NK-92 (cell line): ENCODE data around the gene HOXB8.

Source experiments
- DNase-seq: peaks from one replicate; lab custom pipeline; 2025; ENCODE audit not compliant: unreplicated experiment; lab: John Stamatoyannopoulos, UW

The HOXB8 gene

DNA sequence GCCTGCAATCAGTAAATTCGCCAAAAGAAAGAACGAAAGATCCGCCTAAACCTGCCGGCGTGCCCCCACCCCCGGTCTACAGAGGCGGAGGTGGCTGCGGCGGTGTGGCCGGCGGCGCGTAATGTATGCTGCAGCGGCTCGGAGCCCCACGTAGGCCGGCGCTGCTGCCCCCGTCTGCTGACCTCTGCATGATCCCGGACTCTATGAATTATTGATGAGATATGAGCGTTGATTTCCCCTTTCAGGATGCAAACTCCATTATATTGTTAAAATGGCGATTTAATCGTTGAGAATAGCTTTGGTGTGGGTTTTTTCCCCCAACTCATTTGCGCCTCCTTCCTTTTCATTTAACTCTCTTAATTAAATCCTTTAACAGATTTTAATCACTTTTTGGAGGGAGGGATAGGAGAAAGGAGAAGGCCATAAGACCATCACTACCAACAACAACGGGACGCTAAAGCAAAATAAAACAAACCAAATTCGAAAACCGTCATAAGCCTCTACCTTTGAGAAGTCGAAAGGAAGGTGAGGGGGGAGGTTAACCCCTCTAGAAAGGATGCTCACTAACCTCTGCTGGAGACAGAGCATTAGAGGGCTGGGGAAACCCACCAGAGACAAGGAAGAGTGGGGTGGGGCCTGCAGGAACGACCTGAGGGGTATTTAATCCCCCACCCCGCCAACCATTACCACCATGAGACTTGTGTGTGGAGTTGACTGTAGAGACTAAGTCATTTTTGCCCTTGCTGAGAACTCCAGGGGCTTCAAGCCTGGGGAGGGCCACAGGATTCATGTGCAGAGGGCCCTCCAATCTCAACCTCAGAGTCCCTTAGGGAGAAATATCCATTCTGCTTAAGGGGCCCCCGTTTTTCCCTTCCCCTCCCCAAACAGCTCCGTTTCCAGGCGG is 28.5 kb downstream of the HOXB8 start:
- no peak for DNase-seq

DNA sequence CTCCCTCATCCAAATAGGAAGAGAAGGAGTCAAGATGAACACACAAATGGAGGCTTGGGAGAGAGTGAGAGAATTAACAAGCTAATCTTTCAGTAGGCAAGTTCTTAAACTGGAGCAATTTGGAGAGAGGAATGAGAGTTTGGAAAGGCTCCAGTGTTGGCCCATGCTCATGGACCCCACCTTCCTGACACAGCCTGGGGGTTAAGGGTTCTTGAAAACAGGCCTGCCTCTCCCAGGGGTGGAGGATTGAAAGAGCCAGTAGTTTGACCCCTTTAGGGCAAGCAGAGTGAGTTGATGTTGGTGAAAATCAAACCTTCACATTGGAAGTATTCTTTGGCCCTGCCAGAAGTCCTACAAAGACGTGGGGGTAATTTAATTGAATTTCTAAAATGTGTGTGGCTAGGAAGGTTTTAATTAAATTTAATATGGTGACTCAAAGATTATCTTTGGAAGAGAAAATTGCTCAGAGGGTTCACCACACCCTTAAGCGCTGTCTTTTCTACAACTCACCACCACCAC is 30.8 kb downstream of the HOXB8 start:
- no peak for DNase-seq

DNA sequence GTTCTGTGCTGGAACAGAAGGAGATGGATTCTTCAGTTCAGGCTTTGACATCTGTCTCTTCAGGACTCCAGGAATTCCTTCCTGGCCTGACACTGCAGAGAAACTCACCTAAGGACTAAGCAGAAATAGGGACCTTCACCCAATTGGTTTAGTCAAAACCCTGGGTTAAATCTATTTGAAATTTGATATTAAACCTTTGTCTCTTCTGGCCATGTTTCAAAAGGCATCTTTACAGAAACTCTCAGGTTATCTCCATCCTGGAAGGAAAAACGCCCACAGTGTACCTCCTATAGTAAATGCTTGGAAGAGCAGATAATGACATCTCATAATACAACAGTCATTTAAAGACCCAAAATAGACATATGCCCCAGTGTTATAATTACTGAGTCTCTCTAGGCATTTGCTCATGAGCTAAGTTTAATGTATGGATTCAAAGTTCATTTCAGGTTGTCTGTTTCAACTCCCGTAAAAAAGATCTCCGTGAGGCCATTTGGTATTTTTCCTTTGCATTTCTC is 31.3 kb downstream of the HOXB8 start:
- no peak for DNase-seq

DNA sequence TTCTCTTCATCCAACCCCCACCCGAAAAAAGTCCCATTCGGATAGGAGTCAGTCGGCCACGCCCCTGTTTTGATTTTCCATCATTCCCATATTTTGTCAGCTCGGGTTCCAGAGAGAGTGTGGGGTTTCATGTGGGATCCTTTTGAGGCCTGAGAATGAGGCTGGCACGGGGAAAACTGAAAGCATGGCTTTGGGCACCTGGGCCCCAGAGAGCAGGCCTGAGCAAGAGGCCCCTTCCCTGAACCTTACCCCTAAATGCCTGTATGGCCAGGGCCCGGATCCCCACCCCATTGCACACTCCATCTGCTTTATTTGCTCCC is 32.4 kb downstream of the HOXB8 start:
- DNase-seq: no peak

DNA sequence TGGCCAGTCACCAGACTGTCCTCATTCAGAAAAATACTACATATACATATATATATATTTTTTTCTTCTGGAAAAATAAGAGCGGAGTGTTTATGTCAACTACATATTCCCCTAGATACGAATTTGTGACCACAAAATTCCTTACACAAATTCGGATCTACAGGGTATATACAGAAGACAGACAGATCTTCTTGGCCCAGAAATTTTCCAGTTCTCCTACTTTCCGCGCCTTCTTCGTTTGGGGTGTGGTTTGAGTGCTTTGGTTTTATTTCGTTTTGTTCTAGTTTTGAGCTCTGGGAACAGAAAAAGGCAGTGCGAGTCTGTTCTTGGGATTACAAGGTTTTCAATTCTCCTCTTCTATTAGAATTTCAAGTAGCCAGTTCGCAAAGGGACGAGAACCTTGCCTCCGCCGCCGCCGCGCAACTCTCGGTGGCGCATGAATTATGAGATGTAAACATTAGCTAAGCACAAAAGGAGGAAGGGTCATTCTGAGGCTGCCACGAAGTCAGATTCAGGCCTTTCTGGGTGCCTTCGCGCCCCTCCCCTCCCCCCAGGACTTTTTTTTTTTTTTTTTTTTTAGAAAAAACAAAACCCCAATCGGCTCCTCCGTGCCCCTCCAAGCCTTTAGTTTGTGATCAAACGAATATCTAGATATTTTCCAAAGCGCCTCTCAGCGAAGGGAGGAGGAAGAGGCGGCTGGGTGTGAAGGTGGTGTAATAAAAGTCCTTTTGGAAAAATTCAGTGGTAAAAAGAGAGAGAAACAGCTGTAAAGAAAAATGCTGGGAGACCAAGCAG is 35.1 kb downstream of the HOXB8 start:
- no peak for DNase-seq

DNA sequence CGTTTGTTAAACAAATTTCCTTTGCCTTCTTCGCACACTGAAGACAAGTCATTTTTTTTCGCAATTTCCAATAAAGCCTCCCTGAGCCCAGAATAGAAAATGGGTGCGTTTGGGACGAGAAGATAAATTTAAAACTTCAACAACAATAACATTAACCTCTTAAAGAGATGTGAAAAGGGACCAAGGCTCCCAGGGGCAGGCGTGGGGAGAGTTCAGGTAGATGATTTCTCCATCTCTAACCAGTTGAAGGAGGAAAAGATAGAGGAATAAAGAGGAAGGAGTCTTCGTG is 35.7 kb downstream of the HOXB8 start:
- DNase-seq: no peak

DNA sequence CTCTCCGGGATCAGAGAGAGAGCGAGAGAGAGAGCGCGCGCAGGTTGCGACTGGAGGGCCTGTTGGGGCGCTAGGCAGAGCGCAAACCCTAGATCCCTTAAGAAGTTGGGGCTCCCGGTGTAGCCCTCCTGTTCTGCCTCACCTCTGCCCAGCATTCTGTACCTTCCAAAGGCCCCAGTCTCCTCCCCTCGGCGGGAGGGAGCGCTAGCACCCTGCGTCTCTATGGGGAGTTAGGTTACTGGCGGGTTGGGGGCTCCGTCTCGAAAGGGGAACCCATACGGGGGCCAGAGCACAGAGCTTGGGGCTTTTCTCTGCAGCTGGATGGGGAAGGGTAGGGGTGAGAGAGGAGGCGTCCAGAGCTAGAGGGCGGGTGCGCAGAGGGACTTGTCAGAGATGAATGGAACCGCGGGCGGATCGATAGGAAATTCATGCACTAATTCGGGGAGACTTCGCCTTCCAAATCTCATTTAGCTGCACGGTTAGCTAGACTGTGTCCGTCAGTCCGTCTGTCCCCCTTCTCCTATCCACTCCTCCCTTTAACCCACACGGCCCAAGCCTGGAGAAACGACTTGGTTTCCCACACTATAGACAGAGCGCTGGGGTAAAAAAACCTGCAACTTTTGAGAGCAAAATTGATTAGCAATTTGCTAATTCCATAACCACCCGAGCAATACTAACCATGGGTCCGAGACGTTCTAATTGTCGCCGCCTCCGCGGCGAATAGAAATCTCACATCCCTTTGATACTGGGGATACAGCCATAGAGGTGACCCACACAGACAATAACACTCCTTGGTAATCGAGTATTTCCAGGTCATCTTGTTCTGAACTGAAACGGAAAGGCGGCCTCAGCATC is 36.2 kb downstream of the HOXB8 start:
- DNase-seq: no peak

DNA sequence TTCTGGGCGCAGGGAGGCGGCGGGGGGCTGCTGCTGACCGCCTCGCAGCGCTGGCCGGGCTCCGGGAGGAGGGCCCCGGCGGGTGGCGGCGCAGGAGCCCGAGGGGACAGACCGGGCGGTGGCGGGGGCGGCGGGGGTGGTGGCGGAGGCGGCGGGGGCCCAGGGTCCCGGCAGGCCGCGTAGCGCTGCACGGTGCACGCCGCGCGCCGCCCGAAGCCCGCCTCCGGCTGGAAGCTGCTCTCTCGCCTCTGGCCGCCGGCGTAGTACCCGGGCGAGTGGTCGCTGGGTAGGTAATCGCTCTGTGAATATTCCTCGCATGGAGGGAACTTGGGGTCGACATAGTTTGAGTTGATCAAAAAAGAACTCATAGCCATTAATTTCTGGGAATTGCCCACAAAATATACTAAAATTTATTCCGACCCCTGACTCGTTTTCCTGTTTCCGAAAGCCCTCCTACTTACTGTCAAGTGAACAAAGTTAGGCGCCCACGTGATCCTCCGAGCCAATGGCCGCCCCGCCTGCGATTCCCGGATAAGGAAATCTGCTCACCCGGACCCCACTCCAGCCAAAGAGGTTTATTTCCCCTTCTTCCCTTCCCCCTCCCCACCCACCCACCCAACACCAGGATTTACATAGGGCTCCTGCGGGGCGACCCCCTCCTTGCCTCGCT is 37.0 kb downstream of the HOXB8 start, which contains the start of gene HOXB4:
Gene HOXB4 (minus strand): TSS at position 405 of the 670 bp plus-strand sequence. CDS start 31 bp downstream, at position 374.
- DNase-seq: no peak

DNA sequence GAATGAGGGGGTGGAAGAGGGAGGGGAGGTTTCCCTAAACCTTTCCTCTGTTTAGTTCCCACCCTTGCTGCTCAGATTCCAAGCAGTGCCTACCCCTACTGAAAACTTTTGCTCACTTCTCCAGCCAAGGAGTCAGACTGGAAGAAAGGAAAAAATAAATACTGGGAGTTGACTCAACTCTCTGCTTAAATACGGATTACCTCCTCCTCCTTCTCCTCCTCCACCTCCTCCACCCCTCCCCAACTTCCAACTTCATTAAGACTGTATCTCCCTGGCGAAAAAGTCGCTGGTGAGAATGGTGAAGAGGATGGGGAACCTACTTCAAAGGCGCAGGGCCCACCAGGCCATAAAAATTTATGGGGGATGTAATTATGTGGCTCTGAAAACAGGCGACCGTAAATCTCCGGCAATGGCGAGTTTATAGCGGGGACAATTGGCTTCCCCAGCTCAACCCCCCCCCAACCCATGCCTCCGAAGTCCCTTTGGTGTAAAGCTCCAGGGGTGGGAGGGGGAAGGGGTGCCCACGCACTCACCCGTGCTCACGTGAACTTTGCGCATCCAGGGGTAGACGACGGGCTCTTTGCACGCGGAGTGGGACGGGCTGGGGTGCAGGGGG is 37.7 kb downstream of the HOXB8 start:
- no peak for DNase-seq

DNA sequence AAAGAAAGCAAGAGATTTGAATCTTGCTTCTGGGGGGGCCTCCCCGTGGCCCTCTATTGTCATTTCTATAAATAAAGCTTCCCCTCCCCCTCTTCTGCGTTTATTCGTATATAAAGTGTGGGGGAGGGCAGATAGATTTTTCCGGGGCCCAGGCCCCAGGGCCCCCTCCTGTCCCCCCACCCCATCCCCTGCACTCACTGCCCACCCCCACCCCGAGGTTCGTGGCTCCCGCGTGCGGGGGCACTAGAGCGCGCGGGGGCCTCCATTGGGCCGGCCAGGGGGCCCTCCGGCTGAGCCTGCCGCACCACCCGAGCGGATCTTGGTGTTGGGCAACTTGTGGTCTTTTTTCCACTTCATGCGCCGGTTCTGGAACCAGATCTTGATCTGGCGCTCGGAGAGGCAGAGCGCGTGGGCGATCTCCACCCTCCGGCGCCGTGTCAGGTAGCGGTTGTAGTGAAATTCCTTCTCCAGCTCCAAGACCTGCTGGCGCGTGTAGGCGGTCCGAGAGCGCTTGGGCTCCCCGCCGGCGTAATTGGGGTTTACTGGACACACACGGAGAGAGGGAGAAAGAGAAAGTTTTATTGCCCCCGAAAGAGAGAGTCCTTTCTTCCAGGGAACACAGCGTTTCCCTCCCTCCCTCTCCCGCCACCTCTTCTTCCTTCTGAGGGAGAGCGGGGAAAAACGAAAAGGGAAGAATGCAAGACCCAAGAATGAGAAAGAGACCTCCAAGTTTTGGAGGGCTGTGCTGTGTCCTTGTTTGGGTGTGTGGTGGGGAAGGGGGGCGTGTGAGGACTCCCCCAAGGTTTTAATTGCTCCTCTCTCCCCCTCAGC is 38.4 kb downstream of the HOXB8 start:
- no peak for DNase-seq

DNA sequence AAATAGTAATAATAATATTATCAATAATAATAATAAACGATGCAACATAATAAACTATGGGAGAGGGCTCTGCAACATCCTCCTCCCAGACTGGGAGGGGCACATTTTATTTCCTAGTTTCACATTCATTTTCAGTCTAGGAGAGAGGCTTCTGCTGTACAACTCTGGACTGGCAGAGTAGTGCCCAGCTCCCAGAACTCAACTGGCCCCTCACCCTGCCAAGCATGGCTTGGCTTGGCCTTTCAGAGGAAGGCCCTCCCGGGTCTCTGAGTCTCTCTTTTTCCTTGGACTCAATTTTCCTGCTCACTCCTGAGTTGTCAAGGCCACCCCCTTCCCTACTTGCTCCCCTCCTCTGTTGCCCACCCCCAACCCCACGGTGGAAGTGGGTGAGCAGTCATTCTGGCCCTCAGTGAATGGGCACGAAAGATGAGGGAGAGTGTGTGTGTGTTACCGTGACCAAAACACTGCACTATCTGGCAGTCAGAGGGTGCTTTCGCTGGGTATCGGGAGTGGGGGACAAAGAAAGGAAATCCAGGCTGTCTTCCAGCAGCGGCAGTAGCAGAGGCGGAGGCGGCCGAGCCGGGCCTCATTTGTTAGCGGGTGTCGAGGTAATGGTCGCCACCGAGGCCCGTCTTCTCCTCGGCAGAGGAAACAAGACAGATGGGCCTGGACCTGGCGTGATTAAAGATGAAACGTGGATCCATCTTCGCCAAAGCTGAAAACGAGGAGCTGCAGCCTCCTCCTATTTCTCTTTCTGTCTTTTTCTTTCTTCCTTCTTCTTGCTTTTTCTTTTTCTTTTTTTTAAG is 39.2 kb downstream of the HOXB8 start:
- no peak for DNase-seq

DNA sequence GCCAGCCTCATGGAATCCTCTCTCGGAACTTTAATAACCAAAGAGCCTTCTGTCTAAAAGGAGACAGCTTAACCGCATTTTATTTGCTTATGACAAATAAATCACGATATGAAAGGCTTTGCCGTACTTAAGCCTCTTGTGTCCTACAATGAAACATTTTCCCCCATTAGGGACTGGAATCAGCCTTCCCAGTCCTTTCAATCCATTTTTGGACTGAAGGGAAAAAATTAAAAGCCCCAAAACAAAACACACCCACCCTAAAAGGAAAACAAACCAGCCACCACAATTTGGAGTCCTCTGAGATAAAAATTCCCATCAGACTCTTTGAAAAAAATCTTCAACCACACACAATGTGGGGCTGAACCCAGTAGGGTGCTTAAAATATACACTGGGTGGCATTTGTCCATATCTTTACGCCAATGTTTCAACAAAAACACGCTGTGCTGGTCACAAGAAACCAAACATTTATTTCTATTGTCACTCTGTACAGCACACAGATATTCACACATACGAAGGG is 40.0 kb downstream of the HOXB8 start:
- DNase-seq: no peak

DNA sequence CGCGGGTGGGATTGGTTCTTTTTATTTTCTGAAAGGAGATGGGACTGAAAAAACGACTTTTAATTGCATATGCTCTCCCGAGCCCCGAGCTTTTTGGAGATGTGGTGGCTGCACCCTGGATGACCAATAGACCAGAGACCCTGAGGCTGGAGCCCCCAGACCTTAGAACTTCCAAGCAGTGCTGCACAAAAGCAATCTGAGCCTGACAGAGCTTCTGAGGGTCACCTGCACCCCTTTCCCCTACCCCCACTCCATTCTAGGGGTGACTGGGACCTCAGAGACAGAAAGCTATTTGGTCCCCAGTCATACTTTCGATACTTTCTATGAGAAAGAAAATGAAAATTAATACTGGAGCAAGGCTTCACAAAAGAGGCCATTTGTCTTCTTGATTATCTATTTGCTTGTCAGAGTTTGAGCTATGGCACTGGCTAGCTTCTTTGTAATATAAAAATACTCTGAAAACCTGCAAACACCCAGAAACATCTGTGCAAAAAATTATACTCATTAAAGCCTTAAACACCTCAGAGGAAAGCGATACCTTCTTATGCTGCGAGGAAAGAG is 40.5 kb downstream of the HOXB8 start:
- DNase-seq: no peak

DNA sequence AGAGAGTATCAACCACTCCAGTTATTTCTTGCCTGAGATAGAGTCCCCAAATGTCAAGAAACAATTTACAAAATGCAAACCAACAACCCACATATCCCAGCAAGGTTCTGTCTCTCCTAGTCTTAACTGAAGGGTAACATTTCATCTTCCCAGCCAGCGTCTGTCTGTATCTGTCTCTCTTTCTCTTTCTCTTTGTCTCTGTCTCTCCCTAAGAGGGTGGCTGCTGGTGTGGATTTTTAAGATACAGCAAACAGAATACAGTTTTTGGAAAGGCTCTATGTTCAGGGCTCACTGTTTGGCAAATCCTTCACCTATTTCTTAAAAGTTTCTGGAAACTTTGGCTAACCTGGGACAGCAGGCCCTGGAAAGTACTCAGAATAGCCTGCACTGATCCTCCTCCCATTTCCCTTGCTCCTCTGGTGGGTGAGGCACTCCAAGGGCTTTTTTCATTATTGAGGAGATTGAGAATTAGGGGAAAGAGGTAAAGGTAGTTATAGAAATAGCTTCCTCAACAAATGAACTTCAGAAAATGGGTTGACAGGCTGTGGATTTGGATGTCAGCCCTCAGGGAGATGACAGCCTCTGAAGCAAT is 43.2 kb downstream of the HOXB8 start:
- no peak for DNase-seq

DNA sequence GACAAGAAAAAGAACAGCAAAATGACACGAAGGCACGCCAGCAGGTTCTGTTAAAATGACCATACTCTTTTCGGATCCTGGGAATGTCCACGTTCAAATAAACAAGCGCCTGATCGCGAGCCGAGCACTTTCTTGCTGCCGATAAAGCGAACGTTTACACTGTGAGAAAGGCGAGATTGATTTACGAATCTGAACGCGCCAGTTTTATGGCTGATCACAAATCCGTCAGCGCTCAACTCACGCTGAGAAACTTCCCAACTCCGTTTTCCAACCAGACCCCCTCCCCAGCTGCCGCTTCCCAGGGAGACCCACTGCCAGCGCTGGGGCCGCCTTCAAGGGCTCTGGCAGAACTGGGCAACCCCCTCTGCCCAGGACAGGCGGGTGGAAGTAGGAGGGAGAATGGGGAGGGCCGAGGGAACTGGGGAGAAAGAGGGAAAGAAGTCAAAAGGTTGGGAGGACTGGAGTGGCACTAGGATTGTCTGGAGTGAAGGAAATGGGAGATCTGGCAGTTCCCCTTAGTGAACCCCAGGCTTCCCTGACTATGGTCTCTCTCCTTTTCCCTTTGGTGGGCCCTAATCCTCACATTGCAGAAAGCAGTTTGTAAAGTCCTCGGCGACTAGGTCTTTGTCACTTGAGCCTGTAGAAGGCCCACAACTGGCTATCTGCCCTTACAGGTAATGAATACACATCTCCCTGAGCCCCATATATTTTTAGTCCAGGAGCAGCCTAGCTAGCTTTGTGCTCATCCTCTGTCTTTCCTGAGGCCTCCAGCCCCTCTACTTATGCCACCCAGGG is 43.9 kb downstream of the HOXB8 start:
- DNase-seq: no peak

DNA sequence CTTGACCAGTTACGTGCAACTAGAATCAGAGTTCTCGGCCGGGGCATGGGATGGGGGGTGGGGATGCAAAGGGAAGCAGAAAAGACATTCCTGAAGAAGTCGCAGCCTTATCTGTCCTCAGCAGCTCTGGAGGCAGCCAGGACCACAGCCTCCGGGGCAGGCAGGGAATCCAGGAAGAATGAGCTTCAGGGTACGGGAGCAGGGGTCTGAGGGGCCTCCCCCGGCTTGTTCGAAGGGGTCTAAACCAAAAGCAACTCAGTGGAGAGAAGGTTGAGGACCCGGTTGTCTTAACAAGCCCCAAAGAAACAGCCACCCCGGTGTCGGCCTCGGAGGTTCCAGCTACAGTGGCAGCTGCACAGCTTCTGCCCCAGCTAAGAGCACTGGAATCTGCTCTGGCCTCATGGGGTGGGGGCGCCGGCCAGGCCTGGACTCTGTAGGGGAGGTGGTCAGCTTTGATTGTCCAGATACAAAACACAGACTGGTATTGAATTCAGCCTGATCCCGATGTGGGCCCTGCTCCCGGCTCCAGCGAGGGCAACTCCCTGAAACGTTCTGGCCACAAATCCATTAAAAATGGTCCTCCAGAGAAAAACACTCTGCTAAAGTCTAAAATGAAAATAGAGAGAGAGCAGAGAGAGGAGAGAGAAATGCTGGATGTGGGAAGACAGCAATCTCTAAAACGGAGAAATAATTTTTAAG is 44.6 kb downstream of the HOXB8 start:
- no peak for DNase-seq
